Retinal pigment epithelial cell (primary cell): ENCODE measurements around the gene POU2F2.

Experiments used
- DNase-seq: peaks from one replicate; pipeline ENCODE4 v3.0.0-alpha.2; 2010; ENCODE audit warnings: low read depth
- H3K4me3 ChIP-seq: 2 replicates; pipeline ENCODE4 v1.5.1; 2011; ENCODE audit warnings: mild to moderate bottlenecking, low read length, control low read depth, moderate library complexity
- CTCF ChIP-seq: conservative IDR thresholded peaks from 2 replicates; pipeline ENCODE4 v1.5.1; 2011; ENCODE audit warnings: low read depth, low read length, control low read depth, inconsistent platforms

The POU2F2 gene

GRCh38 chr19:42075364-42075615 is 57.0 kb downstream of the POU2F2 start:
- peak overlapping the region; percentile 79 for H3K4me3 ChIP-seq
- no peak for TF ChIP-seq CTCF
- DNase-seq: no peak

DNA sequence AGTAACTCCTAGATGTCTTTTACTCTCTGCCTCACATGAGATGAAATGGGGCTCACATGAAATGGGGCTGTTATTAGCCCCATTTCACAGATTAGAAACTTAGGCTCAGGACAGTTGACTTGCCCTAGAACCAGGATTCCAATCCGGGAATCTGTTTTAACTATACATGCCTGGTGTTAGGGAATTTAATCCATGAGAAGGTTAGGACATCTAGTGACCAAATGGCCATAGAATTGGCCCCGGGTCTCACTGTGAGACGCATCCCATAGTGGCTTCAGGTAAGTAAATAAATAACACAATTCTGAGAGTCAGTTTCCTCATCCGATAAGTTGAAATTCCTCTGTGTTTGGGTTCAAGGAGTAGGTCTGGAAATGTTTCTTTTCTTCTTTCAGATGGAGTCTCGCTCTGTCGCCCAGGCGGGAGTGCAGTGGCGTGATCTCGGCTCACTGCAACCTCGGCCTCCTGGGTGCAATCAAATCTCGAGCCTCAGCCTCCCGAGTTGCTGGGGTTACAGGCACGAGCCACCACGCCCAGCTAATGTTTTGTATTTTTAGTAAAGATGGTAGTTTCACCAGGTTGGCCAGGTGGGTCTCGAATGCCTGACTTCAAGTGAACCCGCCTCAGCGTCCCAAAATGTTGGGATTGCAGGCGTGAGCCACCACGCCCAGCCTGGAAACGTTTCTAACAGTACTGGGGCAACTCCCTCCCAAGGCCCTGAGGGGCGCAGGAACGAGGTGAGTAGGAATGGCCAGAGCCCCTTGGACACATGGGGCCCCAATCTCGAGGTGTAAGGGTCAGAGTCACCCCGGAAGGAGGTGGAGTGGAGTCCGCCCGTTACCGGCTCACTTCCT is 57.5 kb downstream of the POU2F2 start:
- no peak for DNase-seq
- TF ChIP-seq CTCF: no peak

GRCh38 chr19:42071247-42071646 is 61.0 kb downstream of the POU2F2 start:
- no peak overlapping the region for H3K4me3 ChIP-seq
- TF ChIP-seq CTCF: no peak
- DNase-seq: no peak

More for the DNA sequence above, 57.5 kb downstream of the POU2F2 start:
- H3K4me3 ChIP-seq: peak overlapping the region; percentile 79

DNA sequence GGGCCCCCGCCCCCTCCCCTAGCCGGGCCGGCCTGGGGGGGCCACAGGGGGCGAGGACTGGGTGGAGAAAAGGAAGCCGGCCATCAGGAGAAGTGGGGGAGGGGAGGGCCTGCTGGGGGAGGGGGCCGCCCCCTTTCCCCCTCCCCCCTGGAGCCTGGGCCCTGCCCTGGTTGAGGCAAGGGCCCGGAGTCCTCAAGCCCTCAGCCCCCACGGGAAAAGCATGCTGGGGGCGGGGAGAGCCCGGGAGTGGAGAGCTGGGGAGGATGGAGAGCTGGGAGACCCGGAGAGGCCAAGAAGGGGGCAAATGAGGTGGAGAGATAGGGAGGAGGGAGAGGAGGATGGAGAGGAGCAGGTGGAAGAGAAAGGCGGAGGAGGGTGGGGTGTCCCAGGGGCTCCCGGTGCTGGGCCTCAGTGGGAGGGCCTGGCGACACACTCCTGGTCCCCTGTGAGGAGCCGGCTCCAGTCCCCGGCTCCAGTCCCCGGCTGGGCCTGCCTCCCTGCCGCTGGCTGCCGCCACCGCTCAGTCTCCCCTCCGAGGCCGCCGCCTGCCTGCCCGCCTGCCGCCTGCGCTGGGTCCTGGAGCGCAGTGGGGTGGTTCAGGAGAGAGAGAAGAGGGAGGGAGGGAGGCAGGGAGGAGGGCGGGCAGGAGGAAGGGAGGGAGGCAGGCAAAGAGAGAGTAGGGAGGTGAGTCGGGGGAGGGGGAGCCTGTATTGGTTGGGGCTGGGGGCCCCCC is 62.5 kb downstream of the POU2F2 start, which contains the start of gene GRIK5:
Gene GRIK5, minus strand, starts transcription at position 588 of the 733 bp plus-strand sequence. CDS start 4,436 bp downstream, outside the sequence.
- no peak for TF ChIP-seq CTCF
- peak within 1 kb of the TSS; percentile 51 for H3K4me3 ChIP-seq
- no peak for DNase-seq

GRCh38 chr19:42068756-42069571 is 63.3 kb downstream of the POU2F2 start:
- TF ChIP-seq CTCF: no peak
- no peak for DNase-seq
- peak overlapping the region; percentile 51 for H3K4me3 ChIP-seq

DNA sequence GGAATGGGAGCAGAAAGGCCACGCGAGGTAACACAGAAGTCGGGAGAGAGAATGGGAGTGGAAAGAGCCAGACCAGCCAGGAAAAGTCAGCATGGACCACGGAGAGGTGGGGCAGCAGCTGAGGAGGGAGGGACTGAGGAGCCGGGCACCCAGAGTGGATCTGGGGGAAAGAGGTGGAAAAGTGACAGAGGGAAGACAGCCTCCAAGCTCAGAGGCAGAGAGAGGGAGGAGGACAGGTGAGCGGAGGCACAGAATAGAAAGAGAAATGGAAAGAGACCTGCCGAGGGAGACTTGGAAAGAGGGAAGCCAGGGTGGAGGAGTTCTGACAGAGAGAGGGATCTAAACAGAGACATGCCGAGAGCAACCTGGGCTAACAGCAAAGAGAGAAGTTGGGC is 63.9 kb downstream of the POU2F2 start:
- TF ChIP-seq CTCF: no peak
- no peak for DNase-seq
- peak overlapping the region; percentile 51 for H3K4me3 ChIP-seq
